GM21717 (cell line): Measurements from ENCODE around the gene POU2AF2.
"Not testable (repeated sequence)": the region's sequence is repeated elsewhere in the genome, so short reads cannot be mapped to it uniquely, and the experiment has no call there.

Source experiments
- ATAC-seq: cut with Tn5 transposase; IDR thresholded peaks from one replicate; pipeline ENCODE4 v1.9.1; 2021; ENCODE audit warnings: mild to moderate bottlenecking, moderate library complexity; ENCODE audit not compliant: unreplicated experiment

The POU2AF2 gene

GRCh38 chr11:111253630-111254029 lies 8.1 kb downstream of the POU2AF2 start:
- no peak for ATAC-seq

- no peak for ATAC-seq
Measured at GRCh38 chr11:111258046-111258445, 12.5 kb downstream of the POU2AF2 start.

- ATAC-seq: no peak
Measured at GRCh38 chr11:111259896-111260295, 14.4 kb downstream of the POU2AF2 start.

- no peak for ATAC-seq
Measured at GRCh38 chr11:111260811-111261210, 15.3 kb downstream of the POU2AF2 start.

GRCh38 chr11:111264646-111265045 lies 19.1 kb downstream of the POU2AF2 start:
- no peak for ATAC-seq

GRCh38 chr11:111265421-111265820 lies 19.9 kb downstream of the POU2AF2 start:
- ATAC-seq: no peak

- ATAC-seq: not testable (repeated sequence)
Measured at GRCh38 chr11:111268303-111268702, 22.8 kb downstream of the POU2AF2 start.

GRCh38 chr11:111269146-111269868 lies 23.8 kb downstream of the POU2AF2 start:
- ATAC-seq: no peak

GRCh38 chr11:111272420-111272819 lies 26.9 kb downstream of the POU2AF2 start:
- no peak for ATAC-seq

GRCh38 chr11:111282562-111283075 lies 37.1 kb downstream of the POU2AF2 start:
- ATAC-seq: no peak

- ATAC-seq: no peak
Measured at GRCh38 chr11:111283945-111284481, 38.5 kb downstream of the POU2AF2 start.

GRCh38 chr11:111285189-111286091 lies 39.9 kb downstream of the POU2AF2 start:
- ATAC-seq: no peak

GRCh38 chr11:111291764-111292163 lies 46.2 kb downstream of the POU2AF2 start:
- ATAC-seq: no peak

- not testable (repeated sequence) for ATAC-seq
Measured at GRCh38 chr11:111292408-111292807, 46.9 kb downstream of the POU2AF2 start.

GRCh38 chr11:111296196-111296595 lies 50.7 kb downstream of the POU2AF2 start:
- no peak for ATAC-seq

- ATAC-seq: no peak
Measured at GRCh38 chr11:111297696-111298095, 52.2 kb downstream of the POU2AF2 start.

- ATAC-seq: no peak
Measured at GRCh38 chr11:111298413-111299100, 53.0 kb downstream of the POU2AF2 start, which contains the start of gene POU2AF3. Gene POU2AF3, plus strand, starts transcription at chr11:111298546. Its CDS starts 36 bp downstream, at chr11:111298582.

- no peak for ATAC-seq
Measured at GRCh38 chr11:111299101-111300026, 53.8 kb downstream of the POU2AF2 start.

GRCh38 chr11:111300569-111300968 lies 55.0 kb downstream of the POU2AF2 start:
- no peak for ATAC-seq
